ENCODE data around the gene SRP68.

DNA sequence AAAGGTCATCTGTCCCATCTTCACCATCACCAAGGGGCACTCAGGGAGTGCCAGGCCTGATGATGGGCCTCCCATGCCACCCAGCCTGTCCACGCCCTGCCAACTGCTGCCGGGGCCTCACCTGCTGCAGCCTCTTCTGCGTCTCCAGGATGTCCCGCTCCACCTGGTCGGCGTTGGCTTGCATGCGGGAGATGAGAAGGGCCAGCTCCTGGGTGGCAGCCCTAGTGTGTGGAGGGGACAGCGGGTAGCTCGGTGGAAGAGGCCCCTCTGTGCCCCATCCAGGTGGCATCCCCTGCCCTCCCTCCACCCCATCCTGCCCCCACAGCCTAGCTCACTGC, 48.4 kb downstream of the SRP68 start:
- TF ChIP-seq, protein P1, sequence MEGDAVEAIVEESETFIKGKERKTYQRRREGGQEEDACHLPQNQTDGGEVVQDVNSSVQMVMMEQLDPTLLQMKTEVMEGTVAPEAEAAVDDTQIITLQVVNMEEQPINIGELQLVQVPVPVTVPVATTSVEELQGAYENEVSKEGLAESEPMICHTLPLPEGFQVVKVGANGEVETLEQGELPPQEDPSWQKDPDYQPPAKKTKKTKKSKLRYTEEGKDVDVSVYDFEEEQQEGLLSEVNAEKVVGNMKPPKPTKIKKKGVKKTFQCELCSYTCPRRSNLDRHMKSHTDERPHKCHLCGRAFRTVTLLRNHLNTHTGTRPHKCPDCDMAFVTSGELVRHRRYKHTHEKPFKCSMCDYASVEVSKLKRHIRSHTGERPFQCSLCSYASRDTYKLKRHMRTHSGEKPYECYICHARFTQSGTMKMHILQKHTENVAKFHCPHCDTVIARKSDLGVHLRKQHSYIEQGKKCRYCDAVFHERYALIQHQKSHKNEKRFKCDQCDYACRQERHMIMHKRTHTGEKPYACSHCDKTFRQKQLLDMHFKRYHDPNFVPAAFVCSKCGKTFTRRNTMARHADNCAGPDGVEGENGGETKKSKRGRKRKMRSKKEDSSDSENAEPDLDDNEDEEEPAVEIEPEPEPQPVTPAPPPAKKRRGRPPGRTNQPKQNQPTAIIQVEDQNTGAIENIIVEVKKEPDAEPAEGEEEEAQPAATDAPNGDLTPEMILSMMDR (IDR thresholded peaks at IDR 0.05), result no peak
- TF ChIP-seq EZH2phosphoT487 (IDR thresholded peaks at IDR 0.05), result no peak
- TF ChIP-seq EZH2 (IDR thresholded peaks at IDR 0.05), result no peak

Measured in neural progenitor cell (in vitro differentiated cells).